GM19395 (cell line): ENCODE data around the gene DHCR24.

Source experiments
- ATAC-seq: cut with Tn5 transposase; IDR thresholded peaks from one replicate; pipeline ENCODE4 v1.9.1; 2021; ENCODE audit warnings: mild to moderate bottlenecking, moderate library complexity; ENCODE audit not compliant: unreplicated experiment

Gene DHCR24

GRCh38 chr1:54818461-54819194 lies 68.4 kb downstream of the DHCR24 start:
- no peak for ATAC-seq

GRCh38 chr1:54816951-54817350 lies 70.0 kb downstream of the DHCR24 start:
- no peak for ATAC-seq

GRCh38 chr1:54816130-54816529 lies 70.9 kb downstream of the DHCR24 start:
- ATAC-seq: no peak

- no peak for ATAC-seq
Measured at GRCh38 chr1:54815086-54815876, 71.7 kb downstream of the DHCR24 start.

- no peak for ATAC-seq
Measured at GRCh38 chr1:54814571-54814970, 72.4 kb downstream of the DHCR24 start.

GRCh38 chr1:54814126-54814498 lies 72.9 kb downstream of the DHCR24 start:
- ATAC-seq: no peak

- no peak for ATAC-seq
Measured at GRCh38 chr1:54813485-54814125, 73.4 kb downstream of the DHCR24 start.

- no peak for ATAC-seq
Measured at GRCh38 chr1:54812801-54813484, 74.1 kb downstream of the DHCR24 start.

- ATAC-seq: no peak
Measured at GRCh38 chr1:54811739-54812655, 75.0 kb downstream of the DHCR24 start.

GRCh38 chr1:54811066-54811465 lies 75.9 kb downstream of the DHCR24 start:
- no peak for ATAC-seq

- no peak for ATAC-seq
Measured at GRCh38 chr1:54810153-54810942, 76.6 kb downstream of the DHCR24 start.

GRCh38 chr1:54809496-54810074 lies 77.4 kb downstream of the DHCR24 start:
- ATAC-seq: no peak

GRCh38 chr1:54808443-54809207 lies 78.4 kb downstream of the DHCR24 start:
- no peak for ATAC-seq

- no peak for ATAC-seq
Measured at GRCh38 chr1:54807756-54808155, 79.2 kb downstream of the DHCR24 start.

GRCh38 chr1:54806931-54807611 lies 79.9 kb downstream of the DHCR24 start:
- no peak for ATAC-seq

GRCh38 chr1:54805981-54806381 lies 81.0 kb downstream of the DHCR24 start:
- no peak for ATAC-seq

GRCh38 chr1:54805466-54805865 lies 81.5 kb downstream of the DHCR24 start:
- ATAC-seq: no peak
